SK-N-SH treated with all-trans-retinoic acid at 6 μM for 48 hours (cell line): Measurements from ENCODE around the gene OR6B1.
A peak's percentile ranks its signal among the peaks of the same experiment; 100 is the strongest.

Experiments used
- ATAC-seq: fragments of 200-7000 bp; cut with Tn5 transposase; 3 replicates; pipeline ENCODE4 v1.9.1; 2020; ENCODE audit warnings: mild to moderate bottlenecking, moderate library complexity
- ARNTL ChIP-seq: fragments of 450-650 bp; formaldehyde crosslinking; IDR thresholded peaks from 2 replicates; pipeline ENCODE4 v1.5.0; 2020; ENCODE audit warnings: low read depth, mild to moderate bottlenecking, moderate library complexity, borderline replicate concordance
- BACH2 ChIP-seq: fragments of 250-450 bp; sonication (Bioruptor Pico); IDR thresholded peaks from 2 replicates; pipeline ENCODE4 v1.9.0; 2021; ENCODE audit warnings: mild to moderate bottlenecking, borderline replicate concordance
- CREB5 ChIP-seq: fragments of 250-450 bp; sonication (Bioruptor Pico); IDR thresholded peaks from 2 replicates; pipeline ENCODE4 v1.5.1; 2020; ENCODE audit warnings: low read depth, mild to moderate bottlenecking, moderate library complexity
- CSDC2 ChIP-seq: fragments of 250-450 bp; sonication (Bioruptor Pico); IDR thresholded peaks from 2 replicates; pipeline ENCODE4 v1.5.0; 2020; ENCODE audit warnings: mild to moderate bottlenecking, moderate library complexity
- ESRRG ChIP-seq: fragments of 250-450 bp; sonication (Bioruptor Pico); IDR thresholded peaks from 2 replicates; pipeline ENCODE4 v1.6.1; 2021; ENCODE audit warnings: mild to moderate bottlenecking
- GLIS3 ChIP-seq: fragments of 250-450 bp; sonication (Bioruptor Pico); IDR thresholded peaks from 2 replicates; pipeline ENCODE4 v1.5.0; 2020; ENCODE audit warnings: mild to moderate bottlenecking, moderate library complexity
- ISL1 ChIP-seq: fragments of 250-450 bp; sonication (Bioruptor Pico); IDR thresholded peaks from 2 replicates; pipeline ENCODE4 v2.1.2; 2022; ENCODE audit warnings: mild to moderate bottlenecking, moderate library complexity
- OSR1 ChIP-seq: fragments of 250-450 bp; sonication (Bioruptor Pico); IDR thresholded peaks from 2 replicates; pipeline ENCODE4 v1.8.0; 2022; ENCODE audit warnings: moderate library complexity, mild to moderate bottlenecking, inconsistent platforms
- PATZ1 ChIP-seq: fragments of 250-450 bp; sonication (Bioruptor Pico); IDR thresholded peaks from 2 replicates; pipeline ENCODE4 v1.8.0; 2020; ENCODE audit warnings: mild to moderate bottlenecking, moderate library complexity, borderline replicate concordance
- POU6F1 ChIP-seq: fragments of 250-450 bp; sonication (Bioruptor Pico); IDR thresholded peaks from 2 replicates; pipeline ENCODE4 v1.8.0; 2021; ENCODE audit warnings: low read depth, mild to moderate bottlenecking, moderate library complexity, borderline replicate concordance
- RARB ChIP-seq: fragments of 250-450 bp; sonication (Bioruptor Pico); IDR thresholded peaks from 2 replicates; pipeline ENCODE4 v1.8.0; 2021; ENCODE audit warnings: mild to moderate bottlenecking, moderate library complexity
- TOX ChIP-seq: fragments of 250-450 bp; sonication (Bioruptor Pico); IDR thresholded peaks from 2 replicates; pipeline ENCODE4 v1.8.0; 2021; ENCODE audit warnings: mild to moderate bottlenecking, moderate library complexity, borderline replicate concordance
- TSHZ2 ChIP-seq: fragments of 250-450 bp; sonication (Bioruptor Pico); IDR thresholded peaks from 2 replicates; pipeline ENCODE4 v1.5.0; 2020; ENCODE audit warnings: mild to moderate bottlenecking, moderate library complexity
- ZC3H10 ChIP-seq: fragments of 250-450 bp; sonication (Bioruptor Pico); IDR thresholded peaks from 2 replicates; pipeline ENCODE4 v1.5.1; 2021; ENCODE audit warnings: mild to moderate bottlenecking, moderate library complexity
- ZFP3 ChIP-seq: fragments of 250-450 bp; sonication (Bioruptor Pico); IDR thresholded peaks from 2 replicates; pipeline ENCODE4 v1.5.0; 2020; ENCODE audit warnings: mild to moderate bottlenecking, moderate library complexity
- ZFP30 ChIP-seq: fragments of 450-650 bp; formaldehyde crosslinking; IDR thresholded peaks from 2 replicates; pipeline ENCODE4 v1.5.0; 2022; ENCODE audit warnings: mild to moderate bottlenecking, moderate library complexity
- ZNF70 ChIP-seq: fragments of 450-650 bp; formaldehyde crosslinking; IDR thresholded peaks from 2 replicates; pipeline ENCODE4 v1.5.0; 2020; ENCODE audit warnings: mild to moderate bottlenecking, moderate library complexity
- ZNF8 ChIP-seq: fragments of 450-650 bp; formaldehyde crosslinking; IDR thresholded peaks from 2 replicates; pipeline ENCODE4 v1.5.0; 2020; ENCODE audit warnings: mild to moderate bottlenecking, moderate library complexity

Gene OR6B1

GRCh38 chr7:143979998-143980397, 20.1 kb upstream of the OR6B1 start:
- no peak for ATAC-seq
- no peak for TF ChIP-seq CREB5 (CRISPR knock-in tag)
- no peak for TF ChIP-seq ZFP30 (CRISPR knock-in tag)
- TF ChIP-seq OSR1 (CRISPR knock-in tag) = no peak
- no peak for TF ChIP-seq TOX (CRISPR knock-in tag)
- TF ChIP-seq ZNF70 (CRISPR knock-in tag) = no peak
- TF ChIP-seq PATZ1 (CRISPR knock-in tag) = no peak
- TF ChIP-seq RARB (CRISPR knock-in tag) = no peak
- TF ChIP-seq ZC3H10 (CRISPR knock-in tag) = no peak
- no peak for TF ChIP-seq ARNTL (CRISPR knock-in tag)
- TF ChIP-seq GLIS3 (CRISPR knock-in tag) = no peak
- no peak for TF ChIP-seq CSDC2

GRCh38 chr7:143980746-143981510, 19.2 kb upstream of the OR6B1 start:
- TF ChIP-seq PATZ1 (CRISPR knock-in tag) (no peak), ESRRG (no peak)

GRCh38 chr7:143983960-143984359, 16.2 kb upstream of the OR6B1 start:
- TF ChIP-seq ZFP30 (CRISPR knock-in tag) = no peak
- no peak for TF ChIP-seq ZNF8 (CRISPR knock-in tag)
- no peak for TF ChIP-seq GLIS3 (CRISPR knock-in tag)
- TF ChIP-seq TSHZ2 (CRISPR knock-in tag) = no peak
- ATAC-seq = no peak

More at GRCh38 chr7:143980746-143981510, 19.2 kb upstream of the OR6B1 start:
- ATAC-seq = no peak

GRCh38 chr7:143987513-143987912, 12.6 kb upstream of the OR6B1 start:
- peak; percentile 48; the same call in 2 of the 3 replicates for ATAC-seq
- TF ChIP-seq TSHZ2 (CRISPR knock-in tag) (no peak), ZFP3 (CRISPR knock-in tag) (no peak), CREB5 (CRISPR knock-in tag) (no peak), POU6F1 (CRISPR knock-in tag) (no peak), BACH2 (CRISPR knock-in tag) (no peak), GLIS3 (CRISPR knock-in tag) (no peak), ISL1 (CRISPR knock-in tag) (no peak)
